Measurements from ENCODE around the gene SEC16A. TPM values are rescaled to one million over a fixed set of nuclear protein-coding genes. Genes with fewer than 3 reads are reported as not detected.

The SEC16A gene
- total and polyA plus RNA-seq, 11 donors: 20.9 to 53.3 (median 29.9) TPM

DNA sequence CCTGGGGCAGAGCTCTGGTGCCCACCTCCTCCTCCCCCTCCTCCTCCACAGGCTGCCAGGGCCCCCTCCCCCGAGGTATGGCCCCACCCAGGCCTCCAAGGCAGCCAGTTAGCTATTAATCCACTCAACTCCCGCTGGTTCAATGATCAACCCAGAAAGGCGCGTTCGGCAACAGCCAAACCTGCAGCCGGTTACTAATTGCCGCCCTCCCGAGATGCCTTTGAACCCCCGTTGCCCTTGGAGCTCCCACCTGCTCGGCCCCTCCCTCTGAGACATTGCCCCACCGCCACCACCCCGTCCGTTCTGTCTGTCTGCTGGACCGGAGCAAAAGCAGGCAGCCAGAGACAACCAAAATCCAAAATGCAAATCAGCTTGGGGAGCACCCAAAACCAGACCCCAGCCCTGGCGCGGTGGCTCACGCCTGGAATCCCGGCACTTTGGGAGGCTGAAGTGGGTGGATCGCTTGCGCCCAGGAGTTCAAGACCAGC is 37.3 kb upstream of the SEC16A start:
- H3K4me1 ChIP-seq: peaks cover 0 to 33% (median 5%) of the 10 kb centered on the region in 12 donors
- TF ChIP-seq POLR2A (IDR thresholded peaks at IDR 0.05) (no peak), CTCF (IDR thresholded peaks at IDR 0.05) (no peak)
- DNase-seq: no peak
- H3K36me3 ChIP-seq: peaks cover 0 to 78% (median 66%) of the 10 kb centered on the region in 9 donors
- intact Hi-C loops (cut with DNase I): no loop called here
- no peak overlapping the region for H3K27ac ChIP-seq
- H3K9me3 ChIP-seq: no peaks in the 10 kb centered on the region
- WGBS, 4 donors: 94 to 97% (median 96%) methylated on average over 19 to 20 of the region's 20 CpGs
- ATAC-seq: no peak
- H3K27me3 ChIP-seq: no peaks in the 10 kb centered on the region
- no peak overlapping the region for H3K4me3 ChIP-seq

GRCh38 chr9:136519263-136520052 is 36.6 kb upstream of the SEC16A start:
- no peak overlapping the region for H3K4me3 ChIP-seq
- peaks cover 0 to 85% (median 73%) of the 10 kb centered on the region in 9 donors for H3K36me3 ChIP-seq
- no peak for ATAC-seq
- intact Hi-C loops (cut with DNase I): no loop called here
- H3K9me3 ChIP-seq: no peaks in the 10 kb centered on the region
- no peak for DNase-seq
- WGBS, 4 donors: 88 to 95% (median 92%) methylated on average over 24 to 32 of the region's 32 CpGs
- peaks cover 0 to 33% (median 5%) of the 10 kb centered on the region in 12 donors for H3K4me1 ChIP-seq
- TF ChIP-seq POLR2A (IDR thresholded peaks at IDR 0.05) (no peak), CTCF (IDR thresholded peaks at IDR 0.05) (no peak)
- no peak overlapping the region for H3K27ac ChIP-seq
- H3K27me3 ChIP-seq: no peaks in the 10 kb centered on the region

GRCh38 chr9:136518623-136519022 is 35.8 kb upstream of the SEC16A start:
- no peak for DNase-seq
- TF ChIP-seq POLR2A (IDR thresholded peaks at IDR 0.05) (no peak), CTCF (IDR thresholded peaks at IDR 0.05) (no peak)
- WGBS, 4 donors: 89 to 93% (median 93%) methylated on average over 7 to 18 of the region's 18 CpGs
- no peak overlapping the region for H3K27ac ChIP-seq
- intact Hi-C loops (cut with DNase I): no loop called here
- H3K36me3 ChIP-seq: peaks cover 0 to 89% (median 81%) of the 10 kb centered on the region in 9 donors
- H3K4me1 ChIP-seq: peaks cover 0 to 31% (median 3%) of the 10 kb centered on the region in 12 donors
- no peaks in the 10 kb centered on the region for H3K27me3 ChIP-seq
- no peak for ATAC-seq
- no peaks in the 10 kb centered on the region for H3K9me3 ChIP-seq
- no peak overlapping the region for H3K4me3 ChIP-seq

DNA sequence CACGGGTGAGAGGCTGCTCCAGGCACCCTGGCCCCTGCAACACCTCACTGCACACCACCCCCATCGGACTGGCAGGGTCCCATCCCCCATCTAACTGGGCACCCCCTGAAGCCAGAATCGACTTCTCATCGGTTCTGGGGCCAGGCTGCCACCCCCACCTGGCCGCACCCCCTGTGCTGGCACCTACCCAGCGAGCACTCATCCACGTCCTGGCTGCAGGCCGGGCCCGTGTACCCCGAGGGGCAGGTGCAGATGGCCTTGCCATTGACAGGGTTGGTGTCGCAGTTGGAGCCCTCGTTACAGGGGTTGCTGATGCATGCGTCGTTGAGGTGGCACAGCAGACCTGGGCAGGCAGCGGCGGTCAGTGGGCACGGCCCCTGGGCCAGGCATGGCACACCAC is 35.1 kb upstream of the SEC16A start:
- ATAC-seq (no peak), DNase-seq (no peak)
- 91 to 100% (median 93%) methylated on average over 6 to 17 of the region's 17 CpGs for WGBS, 4 donors
- H3K4me1 ChIP-seq: peaks cover 0 to 24% (median 6%) of the 10 kb centered on the region in 12 donors
- TF ChIP-seq POLR2A (IDR thresholded peaks at IDR 0.05) (no peak), CTCF (IDR thresholded peaks at IDR 0.05) (no peak)
- no peak overlapping the region for H3K4me3 ChIP-seq
- H3K27ac ChIP-seq: no peak overlapping the region
- intact Hi-C loops (cut with DNase I): no loop called here
- H3K9me3 ChIP-seq: no peaks in the 10 kb centered on the region
- H3K27me3 ChIP-seq: no peaks in the 10 kb centered on the region
- peaks cover 0 to 89% (median 81%) of the 10 kb centered on the region in 9 donors for H3K36me3 ChIP-seq
